ENCODE data around the gene ZFYVE28. TPM values are rescaled to one million over a fixed set of nuclear protein-coding genes. Genes with fewer than 3 reads are reported as not detected.

The ZFYVE28 gene
- total RNA-seq, 1 donor from 2014 or later, result 3.7 TPM

DNA sequence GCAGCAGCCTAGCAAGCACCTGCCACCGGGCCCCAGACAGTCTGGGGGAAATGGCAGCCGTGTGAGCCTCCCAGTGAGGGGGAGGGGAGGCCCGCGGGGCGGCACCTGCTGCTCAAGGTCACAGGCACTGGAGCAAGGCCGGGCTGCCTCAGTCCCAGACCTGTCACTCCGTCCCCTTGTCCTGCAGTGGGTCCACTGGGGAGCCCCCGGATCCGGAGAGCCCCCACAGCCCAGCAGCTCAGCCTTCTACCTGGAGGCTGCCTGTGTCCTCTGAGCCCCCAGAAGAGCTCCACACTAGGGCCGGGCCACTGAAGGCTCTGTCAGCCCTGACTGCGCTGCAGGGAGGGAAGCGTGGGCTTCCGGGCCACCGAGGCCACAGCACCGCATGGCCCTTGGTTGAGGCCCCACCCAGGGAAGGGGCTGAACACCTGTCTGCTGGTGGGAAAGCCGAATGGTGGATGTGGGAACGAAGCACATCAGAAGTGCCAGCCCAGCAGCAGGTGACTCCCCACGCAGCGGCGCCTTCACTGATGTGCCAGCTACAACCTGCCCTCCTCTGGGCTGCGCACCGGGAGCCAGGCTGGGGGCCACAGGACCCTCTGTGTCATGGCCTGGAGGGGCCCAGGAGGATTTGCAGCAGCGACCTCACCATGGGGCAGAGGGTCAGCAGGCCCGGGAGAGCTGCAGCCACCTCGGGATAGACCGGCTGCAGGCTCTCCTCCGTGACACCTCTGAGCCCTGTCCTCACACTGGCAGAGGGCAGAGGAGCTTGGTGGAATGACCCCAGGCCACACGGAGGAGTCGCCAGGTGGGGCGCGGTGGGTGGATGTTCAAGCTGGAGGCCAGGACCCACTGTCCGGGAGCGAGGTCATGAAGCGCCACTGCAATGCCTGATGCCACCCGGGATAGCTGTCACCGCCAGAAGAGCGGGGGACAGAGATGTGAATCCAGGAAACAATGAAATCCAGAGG is 121.5 kb downstream of the ZFYVE28 start:
- FAIRE-seq, result no peak
- DNase-seq (ENCODE audit: low spot score in 2 of 2), result no peak

DNA sequence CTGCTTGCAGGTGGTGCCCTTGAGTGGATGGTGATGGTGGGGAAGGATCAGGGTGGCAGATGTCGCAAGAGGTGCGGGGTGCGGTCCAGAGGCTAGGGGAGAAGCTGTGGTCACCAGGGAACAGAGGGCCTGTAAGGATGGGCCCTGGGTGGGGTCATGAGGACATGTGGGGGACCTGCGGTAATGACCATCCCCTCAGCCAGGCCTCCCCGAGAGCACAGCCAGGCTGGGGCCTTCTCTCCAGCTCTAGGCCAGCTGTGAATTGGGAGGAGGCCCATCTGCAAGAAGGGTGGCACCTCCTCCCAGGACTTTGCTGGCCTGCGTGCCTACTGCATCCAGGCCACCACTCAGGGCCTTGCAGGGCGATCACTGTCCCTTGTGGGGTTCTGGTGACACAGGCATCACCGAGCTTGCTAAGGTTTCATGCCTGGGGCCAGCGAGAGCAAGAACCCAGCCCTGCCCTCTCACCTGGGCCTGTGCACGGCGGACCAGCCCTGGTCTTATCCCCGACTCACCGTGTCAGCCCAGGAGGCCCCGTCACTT is 122.5 kb downstream of the ZFYVE28 start:
- DNase-seq (ENCODE audit: low spot score in 2 of 2), result no peak
- no peak for FAIRE-seq

DNA sequence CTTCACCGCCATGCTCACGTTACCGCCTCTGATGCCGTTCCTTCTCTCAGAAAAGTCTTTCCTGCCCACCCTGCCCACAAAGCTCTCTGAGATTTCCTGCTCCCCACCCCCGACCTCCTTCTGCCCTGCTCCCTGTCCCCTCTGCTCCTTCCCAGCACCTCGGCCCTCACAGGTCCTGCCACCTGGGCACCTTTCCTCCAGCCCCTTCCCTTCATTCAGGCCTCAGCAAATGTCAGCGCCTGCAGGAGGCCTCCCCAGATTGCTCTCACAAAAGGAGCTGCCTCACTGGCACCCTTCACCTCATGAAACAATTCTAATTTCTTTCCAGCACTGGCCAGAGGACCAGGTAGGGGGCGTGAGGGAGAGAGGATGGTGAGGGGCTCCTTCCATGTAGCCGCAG is 122.9 kb downstream of the ZFYVE28 start:
- no peak for FAIRE-seq
- DNase-seq (ENCODE audit: low spot score in 2 of 2), result no peak

DNA sequence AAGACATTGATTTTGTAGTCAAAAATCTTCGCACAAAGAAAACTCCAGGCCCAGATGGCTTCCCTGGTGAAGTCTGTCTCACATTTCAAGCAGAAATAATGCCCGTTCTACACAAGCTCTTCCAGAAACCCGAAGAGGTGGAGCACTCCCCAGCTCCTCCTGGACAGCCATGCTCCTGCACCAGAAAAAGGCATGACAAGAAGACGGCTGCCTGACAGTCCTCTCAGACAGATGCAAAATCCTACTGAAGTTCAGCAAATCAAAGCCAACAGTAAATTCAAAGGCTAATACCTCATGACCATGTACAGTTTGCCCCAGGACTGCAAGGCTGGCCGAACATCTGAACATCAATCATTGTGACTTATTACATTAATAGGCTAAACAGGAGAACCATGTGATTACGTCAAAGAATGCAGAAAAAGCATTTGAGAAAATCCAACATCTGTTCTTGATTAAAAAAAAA is 125.8 kb downstream of the ZFYVE28 start:
- DNase-seq (ENCODE audit: low spot score in 2 of 2), result no peak
- FAIRE-seq, result no peak

DNA sequence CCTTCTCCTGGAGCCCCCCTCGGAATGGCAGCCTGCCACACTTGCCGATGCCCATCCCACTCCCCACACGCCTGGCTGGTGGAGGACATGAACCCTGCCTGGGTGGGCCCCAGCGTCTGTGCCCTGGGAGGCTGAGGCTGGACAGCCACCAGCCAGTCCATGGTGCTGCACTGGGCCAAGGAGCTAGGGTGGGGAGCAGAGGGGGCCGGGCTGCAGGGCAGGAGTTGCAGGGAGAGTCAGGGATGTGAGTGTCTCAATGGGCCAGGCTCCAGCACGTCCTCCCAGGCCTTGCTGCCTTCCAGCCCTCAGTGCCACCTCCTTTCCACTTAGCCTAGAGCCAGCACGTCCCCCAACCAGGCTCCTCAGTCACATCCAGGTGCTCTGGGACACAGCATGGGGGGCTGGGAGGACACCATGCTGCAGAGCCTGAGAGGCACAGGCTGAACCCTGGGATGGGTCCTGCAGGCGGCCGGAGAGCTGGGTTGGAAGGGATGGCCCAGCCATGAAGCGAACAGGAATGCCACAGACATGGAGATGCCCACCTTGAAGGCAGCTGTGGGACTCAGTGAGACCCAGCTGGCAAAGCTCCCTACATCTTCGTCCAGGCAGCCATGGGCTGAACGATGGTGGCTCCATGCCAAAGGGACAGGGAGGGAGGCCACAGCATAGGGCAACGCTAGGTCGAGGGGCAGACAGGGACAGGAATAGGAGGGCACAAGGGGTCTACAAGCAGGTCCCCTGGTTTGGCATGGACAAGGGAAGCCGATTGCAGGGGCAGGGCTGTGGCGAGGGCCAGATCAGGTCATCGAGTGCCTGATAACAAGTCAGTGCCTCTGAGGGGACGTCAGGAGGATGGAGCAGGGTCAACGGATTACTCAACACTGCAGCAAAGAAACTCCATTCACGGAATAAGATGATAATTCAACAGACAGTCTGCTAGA is 126.5 kb downstream of the ZFYVE28 start:
- FAIRE-seq, result no peak
- no peak for DNase-seq (ENCODE audit: low spot score in 2 of 2)

DNA sequence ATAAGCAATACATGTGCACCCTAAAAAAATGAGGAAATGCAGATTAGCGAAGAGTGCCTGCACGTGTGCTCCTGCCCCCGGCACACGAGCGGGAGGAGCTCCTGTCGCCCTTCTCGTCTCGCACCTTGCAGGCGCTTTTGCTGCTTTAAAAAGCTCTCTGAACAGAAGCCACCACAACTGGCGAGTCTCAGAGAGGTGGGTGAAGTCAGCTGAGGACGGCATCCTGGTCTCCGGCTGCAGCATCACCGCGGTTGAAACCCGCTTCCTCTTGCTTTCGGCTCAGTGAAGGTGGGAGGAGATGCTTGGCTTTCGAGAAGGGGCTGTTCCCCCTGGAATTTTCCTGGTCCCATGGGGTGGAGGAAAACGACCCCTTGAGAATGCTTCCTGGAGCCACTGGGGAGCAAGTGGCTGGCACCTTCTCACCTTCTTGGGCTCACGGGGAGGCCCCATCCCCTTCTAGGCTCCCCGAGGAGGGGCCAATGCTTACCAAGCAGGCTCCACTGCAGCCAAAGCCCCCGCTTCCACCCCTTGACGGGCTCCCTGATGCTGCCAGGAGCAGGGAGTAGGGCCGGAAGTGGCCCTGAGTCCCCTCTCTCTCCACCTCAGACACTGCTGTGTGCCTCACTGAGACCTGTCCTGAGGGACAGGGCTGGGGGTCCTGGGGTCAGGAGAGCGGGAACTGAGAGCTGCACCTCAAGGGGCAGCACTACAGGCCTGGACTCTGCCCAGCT is 127.3 kb downstream of the ZFYVE28 start:
- FAIRE-seq, result no peak
- no peak for DNase-seq (ENCODE audit: low spot score in 2 of 2)

DNA sequence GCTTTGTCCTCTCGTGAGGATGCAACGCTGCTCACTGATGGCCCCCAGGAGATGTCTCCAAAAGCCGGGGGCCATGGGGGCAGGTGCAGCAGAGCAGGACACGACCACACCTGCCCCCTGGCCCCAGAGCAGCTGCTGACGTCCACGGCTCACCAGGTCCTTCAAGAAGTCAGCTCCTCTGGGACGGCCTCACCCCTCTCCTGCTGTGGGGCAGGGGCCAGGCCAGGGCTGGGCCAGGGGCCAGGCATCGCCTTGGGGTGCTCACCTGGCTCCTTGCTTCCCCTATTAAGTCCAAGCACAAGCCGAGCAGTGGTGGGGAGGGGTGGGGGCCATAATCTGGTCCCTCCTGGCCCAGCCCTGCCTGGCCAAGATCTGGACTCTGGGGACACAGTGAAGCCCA is 128.0 kb downstream of the ZFYVE28 start:
- DNase-seq (ENCODE audit: low spot score in 2 of 2) (no peak), FAIRE-seq (no peak)

DNA sequence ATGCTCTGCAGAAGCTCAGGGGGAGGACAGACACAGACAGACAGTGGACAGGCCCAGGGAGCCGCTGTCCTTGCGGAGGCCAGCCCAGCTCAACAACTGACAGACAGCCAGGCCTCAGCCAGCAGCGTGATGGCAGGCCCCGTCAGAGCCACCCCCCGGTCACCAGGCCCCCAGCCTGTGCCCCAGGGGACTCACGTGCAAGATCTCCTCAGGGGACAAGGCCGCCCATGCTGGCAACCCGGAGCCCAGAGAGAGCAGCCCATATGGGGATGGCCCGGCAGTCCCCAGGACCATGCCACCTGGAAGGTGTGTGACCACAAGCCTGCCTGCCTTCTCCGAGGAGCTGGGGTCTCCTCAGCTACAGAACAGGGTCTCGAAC is 128.5 kb downstream of the ZFYVE28 start:
- DNase-seq (ENCODE audit: low spot score in 2 of 2) (no peak), FAIRE-seq (no peak)

DNA sequence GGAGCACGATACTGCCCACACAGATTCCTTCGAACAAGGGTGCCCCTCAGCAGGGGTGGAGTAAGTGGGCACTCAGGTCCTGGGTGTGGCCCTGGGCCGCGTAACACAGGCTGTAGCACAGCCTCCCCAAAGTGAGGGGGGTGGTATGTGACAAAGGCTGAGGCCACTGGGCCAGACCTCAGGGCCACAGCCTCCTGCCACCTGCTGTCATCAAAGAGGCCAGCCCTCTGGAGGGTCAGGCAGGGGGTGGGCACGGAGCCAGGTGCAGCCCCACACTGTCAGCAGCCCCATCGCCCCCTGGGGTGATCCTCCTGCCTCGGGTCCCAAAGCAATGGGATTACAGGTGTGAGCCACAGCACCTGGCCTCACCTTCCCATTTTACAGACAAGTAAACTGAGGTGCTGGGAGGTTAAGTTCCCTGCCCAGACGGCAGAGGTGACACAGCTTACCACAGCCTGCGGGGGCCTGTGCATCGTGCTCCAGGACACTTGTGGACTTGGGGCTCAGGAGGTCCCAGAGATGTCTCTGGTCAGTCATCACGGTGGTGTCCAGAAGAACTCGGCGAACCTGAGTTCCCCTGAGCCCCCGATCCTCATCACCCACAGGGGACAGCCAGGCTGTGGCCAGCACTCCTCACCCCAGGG is 129.0 kb downstream of the ZFYVE28 start:
- DNase-seq (ENCODE audit: low spot score in 2 of 2) (no peak), FAIRE-seq (no peak)

DNA sequence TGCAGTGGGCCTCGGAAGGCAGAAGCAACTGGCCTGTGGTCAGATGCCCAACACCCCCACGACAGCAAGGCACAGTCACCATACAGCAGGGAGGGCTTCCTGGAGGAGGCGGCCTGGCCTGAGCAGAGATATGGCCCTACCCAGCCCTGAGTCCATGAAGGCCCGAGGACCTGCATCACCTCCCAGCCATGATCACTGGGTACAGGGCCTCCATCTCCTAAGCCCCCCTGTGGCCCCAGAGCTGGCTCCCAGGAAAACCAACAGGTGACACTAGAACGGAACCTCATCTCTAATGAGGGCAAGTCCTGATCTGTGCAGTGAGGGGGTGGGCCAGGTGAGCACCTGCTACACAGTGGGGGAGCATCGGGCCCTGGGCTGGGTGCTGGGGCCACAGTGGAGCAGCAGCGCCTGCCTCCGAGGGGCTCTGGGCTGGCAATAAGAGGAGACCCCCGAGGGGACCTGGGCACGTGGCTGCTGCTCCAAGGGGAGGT is 130.3 kb downstream of the ZFYVE28 start:
- no peak for FAIRE-seq
- DNase-seq (ENCODE audit: low spot score in 2 of 2), result no peak

DNA sequence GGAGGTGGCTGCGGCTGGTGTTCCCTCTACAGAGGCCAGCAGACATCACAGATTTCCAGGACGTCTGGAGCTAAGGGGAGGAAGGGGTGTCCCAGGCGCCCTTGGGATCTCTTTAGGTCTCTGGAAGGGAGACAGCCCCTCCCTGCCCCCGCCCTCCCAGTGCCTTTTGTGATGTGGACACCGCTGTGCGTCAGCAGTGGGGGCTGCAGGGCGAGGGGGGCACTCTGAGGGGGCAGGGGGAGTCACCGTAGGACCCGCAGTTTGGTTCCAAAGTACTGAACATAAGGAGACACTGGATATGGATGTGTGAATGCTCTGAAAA is 130.9 kb downstream of the ZFYVE28 start:
- FAIRE-seq (no peak), DNase-seq (ENCODE audit: low spot score in 2 of 2) (no peak)

DNA sequence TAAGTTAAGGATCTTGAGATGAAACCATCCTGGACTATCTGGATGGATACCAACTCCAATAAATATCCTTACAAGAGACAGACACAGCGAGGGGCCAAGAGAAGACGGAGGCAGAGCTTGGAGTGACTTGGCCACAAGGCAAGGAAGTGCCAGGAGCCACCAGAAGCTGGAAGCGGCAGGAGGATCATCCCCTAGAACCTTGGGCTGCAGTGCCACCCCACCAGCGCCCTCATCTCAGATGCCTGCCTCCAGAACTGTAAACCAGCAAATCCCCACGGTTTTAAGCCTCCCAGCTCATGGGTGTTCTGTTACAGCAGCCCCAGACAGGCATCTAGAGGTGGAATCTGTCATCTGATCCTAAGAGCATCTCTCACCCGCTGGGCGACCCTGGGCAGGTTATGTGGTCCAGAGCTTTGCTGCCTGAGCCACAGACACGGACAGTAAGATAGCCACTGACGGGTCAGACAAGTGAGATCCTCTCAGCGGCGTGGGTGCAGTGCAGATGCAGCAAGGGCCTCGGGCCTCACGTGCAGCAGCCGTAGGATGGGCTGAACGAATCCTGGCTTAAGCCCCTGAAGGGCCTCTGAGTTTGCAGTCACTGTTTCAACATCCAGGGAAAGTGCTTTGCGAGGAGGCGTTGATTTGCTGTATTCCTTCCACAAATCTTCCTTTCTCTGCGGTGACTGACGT is 131.4 kb downstream of the ZFYVE28 start:
- no peak for DNase-seq (ENCODE audit: low spot score in 2 of 2)
- FAIRE-seq, result no peak

DNA sequence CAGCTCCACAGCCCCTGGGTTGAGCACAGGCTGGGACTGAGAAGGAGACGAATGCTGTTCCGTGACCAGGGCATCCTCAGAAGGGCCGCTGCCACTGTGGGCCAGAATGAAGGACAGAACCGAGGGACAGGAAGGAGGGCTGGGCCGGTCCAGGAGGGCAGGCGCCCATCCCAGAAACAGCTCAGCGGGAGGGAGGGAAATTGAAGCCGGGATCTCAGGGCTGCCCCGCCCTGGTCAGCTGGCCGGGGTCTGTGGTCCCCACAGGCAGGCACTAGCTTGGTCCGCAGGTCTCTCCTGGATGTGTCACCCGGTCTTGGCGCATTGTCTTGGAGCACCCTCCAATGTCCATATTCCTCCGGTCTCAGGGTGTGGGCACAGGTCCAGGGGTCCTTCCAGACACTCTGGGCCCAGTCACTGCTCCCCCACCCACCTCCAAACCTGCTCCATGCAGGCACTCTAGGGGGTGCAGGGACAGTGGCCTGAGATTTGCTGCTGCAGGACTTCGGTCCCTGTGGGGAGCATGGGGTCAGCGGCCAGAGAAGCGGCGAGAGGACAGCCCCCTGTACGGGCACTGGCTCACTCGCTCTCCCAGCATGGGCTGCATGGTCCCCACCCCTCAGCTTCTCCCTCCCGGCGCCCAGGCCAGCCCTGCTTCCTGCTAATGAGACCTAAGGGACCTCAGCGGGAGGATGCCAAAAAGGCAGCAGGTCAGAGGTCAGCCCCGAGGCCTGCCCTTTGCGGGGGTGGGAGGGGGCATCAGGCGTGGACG is 132.6 kb downstream of the ZFYVE28 start:
- DNase-seq (ENCODE audit: low spot score in 2 of 2), result no peak
- no peak for FAIRE-seq

DNA sequence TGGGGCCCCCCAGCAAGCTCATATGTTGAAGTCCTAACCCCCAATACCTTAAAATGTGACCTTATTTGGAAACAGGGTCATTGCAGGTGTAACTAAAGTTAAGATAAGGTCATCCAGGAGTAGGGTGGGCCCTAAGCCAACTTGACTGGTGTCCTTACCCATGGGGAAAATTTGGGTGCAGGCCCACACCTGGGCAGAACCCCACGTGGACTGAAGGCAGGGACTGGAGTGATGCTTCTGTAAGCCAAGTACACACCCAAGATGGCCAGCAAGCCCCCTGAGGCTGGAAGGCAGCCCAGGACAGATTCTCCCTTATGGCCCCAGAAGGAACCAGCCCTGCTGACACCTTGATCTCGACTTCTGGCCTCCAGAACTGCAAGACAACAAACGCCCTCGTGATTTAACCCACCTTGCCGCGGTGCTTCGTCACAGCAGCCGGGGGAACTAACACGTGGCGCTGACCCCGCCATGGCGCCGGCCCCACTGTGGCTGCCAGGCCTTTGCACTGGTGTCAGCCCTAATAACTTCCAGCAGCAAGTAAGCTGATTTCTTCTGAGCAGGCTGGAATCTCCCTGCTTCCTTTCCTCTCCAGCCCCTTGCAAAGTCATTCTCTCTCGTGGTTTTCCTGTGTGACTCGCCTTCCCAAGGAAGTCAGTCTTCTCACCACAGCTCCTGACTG is 133.4 kb downstream of the ZFYVE28 start:
- no peak for FAIRE-seq
- no peak for DNase-seq (ENCODE audit: low spot score in 2 of 2)

DNA sequence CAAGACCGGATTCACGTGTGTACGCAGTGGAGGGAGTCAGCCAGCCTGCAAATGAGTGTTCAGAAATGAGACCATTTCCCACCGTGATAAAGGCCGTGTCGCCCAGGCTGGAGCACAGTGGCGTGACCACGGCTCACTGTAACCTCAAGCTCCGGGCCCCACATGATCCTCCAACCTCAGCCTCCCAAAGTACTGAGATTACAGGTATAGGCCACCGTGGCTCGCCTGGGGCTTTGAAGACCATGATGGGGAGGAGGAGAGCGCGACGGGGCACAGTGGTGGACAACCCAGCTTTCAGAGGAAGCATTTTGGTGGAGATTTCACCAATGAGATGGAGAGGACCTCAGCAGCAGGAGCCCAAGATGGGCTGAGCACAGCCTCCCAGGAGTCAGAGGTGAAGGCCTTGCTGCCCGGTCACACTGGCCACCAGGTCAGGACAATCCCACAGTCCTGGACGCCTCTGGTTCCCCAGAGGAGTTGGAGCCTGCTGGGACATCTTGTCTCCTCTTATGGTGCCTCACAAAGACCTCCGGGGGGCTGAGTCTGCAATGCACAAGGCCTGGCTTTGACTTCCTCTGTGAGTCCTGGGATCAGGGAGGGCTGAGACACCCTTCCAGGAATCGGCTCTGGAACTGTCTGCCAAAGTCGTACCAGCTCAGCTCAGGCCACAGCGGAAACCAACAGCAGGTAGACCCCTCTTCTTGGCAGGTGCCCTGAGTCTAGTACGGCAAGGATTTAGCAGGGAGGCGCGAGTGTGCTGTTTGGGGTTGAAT is 134.1 kb downstream of the ZFYVE28 start:
- FAIRE-seq (no peak), DNase-seq (ENCODE audit: low spot score in 2 of 2) (no peak)

DNA sequence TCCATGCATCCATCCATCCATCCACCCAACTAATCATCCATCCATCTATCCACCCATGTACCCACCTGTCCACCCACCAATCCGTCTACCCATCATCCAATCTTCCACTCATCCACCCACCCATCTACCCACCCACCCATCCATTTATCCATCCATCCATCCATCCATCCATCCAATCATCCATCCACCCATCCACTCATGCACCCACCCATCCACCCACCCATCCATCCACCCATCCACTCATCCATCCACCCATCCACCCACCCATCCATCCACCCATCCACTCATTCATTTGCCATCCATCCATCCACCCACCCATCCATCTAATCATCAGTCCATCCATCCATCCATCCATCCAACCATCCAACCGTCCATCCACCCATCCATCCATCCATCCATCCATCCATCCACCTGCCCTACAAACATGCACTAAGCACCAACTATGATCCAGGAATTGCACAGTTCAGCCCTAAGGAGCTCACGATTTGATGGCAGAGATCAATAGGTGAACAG is 135.2 kb downstream of the ZFYVE28 start:
- FAIRE-seq, result no peak
- DNase-seq (ENCODE audit: low spot score in 2 of 2), result no peak
